NK-92 (cell line): ENCODE data around the gene RCCD1.

ENCODE experiments used
- DNase-seq: peaks from one replicate; lab custom pipeline; 2025; ENCODE audit not compliant: unreplicated experiment; lab: John Stamatoyannopoulos, UW

The RCCD1 gene

DNA sequence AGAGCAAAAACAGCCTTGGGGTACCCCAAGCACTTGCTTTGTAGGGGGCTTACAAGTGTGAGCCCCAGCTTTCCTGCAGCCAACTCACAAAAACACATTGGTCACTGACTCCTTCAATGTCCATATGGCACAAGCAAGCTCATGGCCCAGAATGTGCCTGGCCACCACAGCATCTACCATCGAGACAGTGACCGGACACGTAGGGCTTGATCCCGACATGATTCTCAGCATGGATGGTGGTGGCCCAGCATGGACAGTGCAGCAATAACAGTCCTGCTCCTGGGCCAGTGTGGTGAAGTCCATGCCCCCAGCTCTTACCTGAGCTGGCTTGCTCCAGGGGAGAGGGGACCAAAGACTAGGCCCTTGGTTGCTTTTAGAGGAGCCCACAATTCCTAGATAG, 13.6 kb upstream of the RCCD1 start:
- DNase-seq, result no peak

GRCh38 chr15:90942354-90943120, 12.1 kb upstream of the RCCD1 start:
- no peak for DNase-seq

- no peak for DNase-seq
Measured at GRCh38 chr15:90945091-90945490, 9.6 kb upstream of the RCCD1 start.

DNA sequence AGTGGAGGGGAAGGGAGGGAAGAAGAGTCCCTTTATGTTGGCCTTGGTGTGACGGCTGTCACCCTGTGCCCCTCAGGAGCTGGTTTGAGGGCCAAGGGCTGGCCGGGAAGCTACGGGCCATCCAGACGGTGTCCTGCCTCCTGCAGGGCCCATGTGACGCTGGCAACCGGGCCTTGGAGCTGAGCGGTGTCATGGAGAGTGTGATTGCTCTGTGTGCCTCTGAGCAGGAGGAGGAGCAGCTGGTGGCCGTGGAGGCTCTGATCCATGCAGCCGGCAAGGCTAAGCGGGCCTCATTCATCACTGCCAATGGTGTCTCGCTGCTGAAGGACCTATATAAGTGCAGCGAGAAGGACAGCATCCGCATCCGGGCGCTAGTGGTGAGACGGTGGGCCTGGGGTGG, 8.1 kb upstream of the RCCD1 start:
- DNase-seq, result no peak

- no peak for DNase-seq
Measured at GRCh38 chr15:90946941-90947576, 7.6 kb upstream of the RCCD1 start.

- no peak for DNase-seq
Measured at GRCh38 chr15:90947577-90948357, 6.9 kb upstream of the RCCD1 start.

DNA sequence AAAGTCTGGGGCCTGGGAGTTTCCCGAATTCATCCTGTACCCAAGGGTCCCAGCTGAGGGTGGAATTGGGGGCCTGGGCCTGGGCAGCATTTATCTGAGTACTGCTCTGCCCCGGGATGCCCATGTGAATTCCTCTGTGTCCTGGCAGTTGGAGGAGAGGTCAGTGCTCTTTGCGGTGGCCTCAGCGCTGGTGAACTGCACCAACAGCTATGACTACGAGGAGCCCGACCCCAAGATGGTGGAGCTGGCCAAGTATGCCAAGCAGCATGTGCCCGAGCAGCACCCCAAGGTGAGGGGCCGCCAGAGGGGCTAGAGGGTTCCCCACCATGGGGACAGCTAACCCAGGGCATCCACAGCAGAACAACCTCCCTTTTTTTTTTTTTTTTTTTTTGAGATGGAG, 6.2 kb upstream of the RCCD1 start:
- DNase-seq, result no peak

GRCh38 chr15:90949979-90950675, 4.6 kb upstream of the RCCD1 start:
- no peak for DNase-seq

GRCh38 chr15:90950676-90951075, 4.0 kb upstream of the RCCD1 start:
- no peak for DNase-seq

DNA sequence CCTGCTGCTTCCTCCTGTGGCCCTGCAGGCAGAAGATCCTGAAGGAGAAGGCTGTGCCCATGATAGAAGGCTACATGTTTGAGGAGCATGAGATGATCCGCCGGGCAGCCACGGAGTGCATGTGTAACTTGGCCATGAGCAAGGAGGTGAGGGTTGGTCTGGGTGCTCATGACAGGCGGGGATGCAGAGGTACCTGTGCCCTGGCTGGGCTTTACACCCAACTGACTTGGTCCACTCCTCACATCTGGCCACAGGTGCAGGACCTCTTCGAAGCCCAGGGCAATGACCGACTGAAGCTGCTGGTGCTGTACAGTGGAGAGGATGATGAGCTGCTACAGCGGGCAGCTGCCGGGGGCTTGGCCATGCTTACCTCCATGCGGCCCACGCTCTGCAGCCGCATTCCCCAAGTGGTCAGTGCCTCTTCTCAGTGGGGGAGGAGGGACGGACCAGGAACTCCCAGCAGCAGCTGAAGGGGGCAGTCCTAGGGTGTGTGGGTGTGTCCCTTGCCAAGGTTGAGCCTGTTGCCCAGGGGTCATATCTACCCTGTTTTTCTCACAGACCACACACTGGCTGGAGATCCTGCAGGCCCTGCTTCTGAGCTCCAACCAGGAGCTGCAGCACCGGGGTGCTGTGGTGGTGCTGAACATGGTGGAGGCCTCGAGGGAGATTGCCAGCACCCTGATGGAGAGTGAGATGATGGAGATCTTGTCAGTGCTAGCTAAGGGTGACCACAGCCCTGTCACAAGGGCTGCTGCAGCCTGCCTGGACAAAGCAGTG, 1.6 kb upstream of the RCCD1 start:
- no peak for DNase-seq

DNA sequence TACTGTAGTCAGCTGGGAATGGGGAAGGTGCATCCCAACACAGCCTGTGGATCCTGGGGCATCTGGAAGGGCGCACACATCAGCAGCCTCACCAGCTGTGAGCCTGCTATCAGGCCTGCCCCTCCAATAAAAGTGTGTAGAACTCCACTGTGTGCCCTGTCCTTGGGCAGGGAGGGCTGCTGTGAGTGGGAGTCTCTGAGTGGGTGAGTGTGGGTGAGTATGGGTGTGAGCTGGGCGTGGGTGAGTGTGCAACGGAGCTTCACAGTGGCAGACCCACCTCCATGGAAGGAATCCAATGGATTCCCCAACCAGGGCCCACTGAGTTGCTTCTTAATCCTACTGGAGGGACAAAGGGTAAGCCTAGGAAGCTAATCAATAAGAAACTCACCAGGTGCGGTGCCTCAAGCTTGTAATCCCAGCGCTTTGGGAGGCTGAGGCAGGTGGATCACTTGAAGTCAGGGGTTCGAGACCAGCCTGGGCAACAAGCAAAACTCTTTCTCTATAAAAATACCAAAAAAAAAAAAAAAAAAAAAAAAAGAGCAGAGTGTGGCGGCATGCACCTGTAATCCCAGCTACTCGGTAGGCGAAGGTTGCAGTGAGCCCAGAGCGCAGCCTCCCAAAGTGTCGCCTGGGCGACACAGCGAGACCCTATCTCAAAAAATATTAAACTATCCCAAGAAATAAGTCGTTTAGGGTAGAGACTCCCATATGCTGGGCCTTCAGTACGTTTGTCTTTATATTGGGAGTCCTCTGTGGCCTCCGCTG, 555 bp upstream of the RCCD1 start:
- DNase-seq, result no peak

GRCh38 chr15:90955624-90956273, 1.1 kb downstream of the RCCD1 start:
- DNase-seq, result no peak

GRCh38 chr15:90956274-90957030, 1.8 kb downstream of the RCCD1 start:
- no peak for DNase-seq

- no peak for DNase-seq
Measured at GRCh38 chr15:90957031-90957790, 2.5 kb downstream of the RCCD1 start.

GRCh38 chr15:90957791-90958190, 3.1 kb downstream of the RCCD1 start:
- no peak for DNase-seq

- DNase-seq, result no peak
Measured at GRCh38 chr15:90959028-90959595, 4.4 kb downstream of the RCCD1 start.

DNA sequence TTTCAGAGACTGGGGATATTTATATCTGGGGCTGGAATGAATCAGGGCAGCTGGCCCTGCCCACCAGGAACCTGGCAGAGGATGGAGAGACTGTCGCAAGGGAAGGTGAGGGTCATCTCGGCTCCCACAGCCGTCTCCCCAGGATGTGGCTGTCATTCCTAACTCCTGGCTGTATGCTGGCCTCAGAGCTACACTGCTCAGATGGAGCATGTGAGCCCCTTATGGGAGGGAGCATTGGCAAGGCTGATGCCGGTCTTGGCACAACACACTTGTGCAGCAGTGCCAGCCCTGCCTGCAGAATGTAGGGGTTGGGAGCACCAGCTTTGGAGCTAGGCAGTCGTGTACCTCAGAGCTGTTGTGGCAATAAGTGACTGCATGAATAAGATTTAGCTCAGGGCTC, 5.2 kb downstream of the RCCD1 start:
- DNase-seq, result no peak
